IMR-90 (cell line): ENCODE measurements around the gene ESR2. TPM values are rescaled to one million over a fixed set of nuclear protein-coding genes. Genes with fewer than 3 reads are reported as not detected.

ENCODE experiments used
- ATAC-seq: fragments of 200-7000 bp; cut with Tn5 transposase; 2 replicates; pipeline ENCODE4 v1.9.1; 2020; ENCODE audit warnings: low read depth, mild to moderate bottlenecking, moderate library complexity
- BruUV-seq: library from RNA; stranded (reverse); fragments of 400-500 nt; replicated peaks from 2 replicates; lab custom pipeline; 2021; lab: Mats Ljungman, UMichigan
- CTCF ChIA-PET: fragments of 300-600 bp; formaldehyde crosslinking; extraction: SDS; loops from one replicate; lab custom pipeline; 2021; ENCODE audit warnings: antibody characterized with exemption; lab: Yijun Ruan, JAX
- POLR2A ChIA-PET: fragments of 300-600 bp; sonication (Branson Sonifier 250); formaldehyde crosslinking; loops from one replicate; lab custom pipeline; 2022; ENCODE audit warnings: antibody characterized with exemption; ENCODE audit not compliant: unreplicated experiment; lab: Charles Lee
- DNase-seq: peaks from one replicate; pipeline ENCODE4 v3.0.0; 2013
- H2AFZ ChIP-seq: replicated peaks from 2 replicates; pipeline ENCODE3; 2013; ENCODE audit warnings: low read length, mild to moderate bottlenecking; ENCODE audit not compliant: poor library complexity
- H2AK5ac ChIP-seq: 2 replicates; pipeline ENCODE4 v1.6.1; 2013; ENCODE audit warnings: low read depth, low read length, inconsistent platforms
- H2AK9ac ChIP-seq: replicated peaks from 2 replicates; pipeline ENCODE3; 2013; ENCODE audit warnings: mild to moderate bottlenecking, low read depth, low read length, moderate library complexity; ENCODE audit not compliant: poor library complexity
- H2BK120ac ChIP-seq: 2 replicates; pipeline ENCODE4 v1.6.1; 2013; ENCODE audit warnings: low read depth, low read length, inconsistent platforms
- H2BK15ac ChIP-seq: 3 replicates; pipeline ENCODE4 v1.6.1; 2013; ENCODE audit warnings: low read depth, low read length, inconsistent platforms
- H2BK20ac ChIP-seq: 2 replicates; pipeline ENCODE4 v1.6.1; 2013; ENCODE audit warnings: low read depth, mild to moderate bottlenecking, inconsistent platforms, low read length, moderate library complexity
- H2BK5ac ChIP-seq: 2 replicates; pipeline ENCODE4 v1.6.1; 2013; ENCODE audit warnings: mild to moderate bottlenecking, low read depth, low read length, inconsistent platforms; ENCODE audit not compliant: poor library complexity, severe bottlenecking
- H3K14ac ChIP-seq: replicated peaks from 2 replicates; pipeline ENCODE4 v1.6.1; 2013; ENCODE audit warnings: low read depth, low read length, inconsistent platforms
- H3K18ac ChIP-seq: 2 replicates; pipeline ENCODE4 v1.6.1; 2013; ENCODE audit warnings: low read depth, low read length, control low read depth
- H3K23ac ChIP-seq: 2 replicates; pipeline ENCODE4 v1.6.1; 2013; ENCODE audit warnings: low read depth, low read length, inconsistent platforms
- H3K27ac ChIP-seq: 2 replicates; pipeline ENCODE4 v1.5.1; 2013; ENCODE audit warnings: mild to moderate bottlenecking, control low read depth, low read length; ENCODE audit not compliant: insufficient read depth
- H3K27me3 ChIP-seq: 2 replicates; pipeline ENCODE4 v1.6.1; 2013; ENCODE audit warnings: low read length; ENCODE audit not compliant: control insufficient read depth, insufficient read depth
- H3K36me3 ChIP-seq: 2 replicates; pipeline ENCODE4 v1.6.1; 2013; ENCODE audit warnings: low read length, mixed read lengths; ENCODE audit not compliant: control insufficient read depth, insufficient read depth
- H3K4ac ChIP-seq: 2 replicates; pipeline ENCODE4 v1.6.1; 2013; ENCODE audit warnings: low read depth, low read length, inconsistent platforms
- H3K4me1 ChIP-seq: 2 replicates; pipeline ENCODE4 v1.6.1; 2013; ENCODE audit warnings: low read length, mixed read lengths; ENCODE audit not compliant: control insufficient read depth, insufficient read depth
- H3K4me2 ChIP-seq: 2 replicates; pipeline ENCODE4 v1.6.1; 2013; ENCODE audit warnings: low read depth, mild to moderate bottlenecking, control low read depth, low read length, moderate library complexity
- H3K4me3 ChIP-seq: 2 replicates; pipeline ENCODE4 v1.5.1; 2013; ENCODE audit warnings: low read depth, mild to moderate bottlenecking, control low read depth, low read length, moderate library complexity; ENCODE audit not compliant: insufficient read depth
- H3K56ac ChIP-seq: 2 replicates; pipeline ENCODE4 v1.6.1; 2013; ENCODE audit warnings: low read length, inconsistent platforms; ENCODE audit not compliant: insufficient read depth; ENCODE audit errors: extremely low read depth
- H3K79me1 ChIP-seq, 2 experiments: 2 replicates each; pipeline ENCODE4 v1.6.1; 2013; ENCODE audit warnings: low read length in 2 of 2, inconsistent platforms in 1 of 2, low read depth in 1 of 2
- H3K9ac ChIP-seq: 2 replicates; pipeline ENCODE4 v1.6.1; 2013; ENCODE audit warnings: low read depth, low read length, control low read depth
- H3K9me1 ChIP-seq: 2 replicates; pipeline ENCODE4 v1.6.1; 2013; ENCODE audit warnings: low read length, inconsistent platforms; ENCODE audit not compliant: insufficient read depth
- H3K9me3 ChIP-seq: 2 replicates; pipeline ENCODE4 v1.6.1; 2013; ENCODE audit warnings: low read length; ENCODE audit not compliant: control insufficient read depth, insufficient read depth
- H4K20me1 ChIP-seq: 2 replicates; pipeline ENCODE4 v1.6.1; 2013; ENCODE audit warnings: low read length, inconsistent platforms; ENCODE audit not compliant: insufficient read depth
- H4K5ac ChIP-seq: 2 replicates; pipeline ENCODE4 v1.6.1; 2013; ENCODE audit warnings: mild to moderate bottlenecking, low read depth, low read length, control low read depth
- H4K8ac ChIP-seq, 2 experiments: 2 replicates each; pipeline ENCODE4 v1.6.1; 2013; ENCODE audit warnings: low read depth in 2 of 2, low read length in 2 of 2, control low read depth in 1 of 2, inconsistent platforms in 1 of 2
- H4K91ac ChIP-seq: 2 replicates; pipeline ENCODE4 v1.6.1; 2013; ENCODE audit warnings: low read depth, low read length, inconsistent platforms; ENCODE audit not compliant: insufficient read depth
- BHLHE40 ChIP-seq: fragments of 150-350 bp; IDR thresholded peaks from 2 replicates; pipeline ENCODE4 v1.6.1; 2016; ENCODE audit warnings: mild to moderate bottlenecking, low read depth, low read length
- CEBPB ChIP-seq: IDR thresholded peaks from 2 replicates; pipeline ENCODE4 v1.6.1; 2012; ENCODE audit warnings: low read depth, low read length, improper control_type of control experiment
- CHD1 ChIP-seq: IDR thresholded peaks from 2 replicates; pipeline ENCODE4 v1.6.1; 2012; ENCODE audit warnings: low read depth, low read length, improper control_type of control experiment
- CTCF ChIP-seq: conservative IDR thresholded peaks from 2 replicates; pipeline ENCODE4 v1.5.1; 2012; ENCODE audit warnings: mild to moderate bottlenecking, low read depth, low read length, improper control_type of control experiment
- FOS ChIP-seq: fragments of 150-350 bp; IDR thresholded peaks from 2 replicates; pipeline ENCODE4 v1.6.1; 2016; ENCODE audit warnings: low read depth, low read length
- MAFK ChIP-seq: IDR thresholded peaks from 2 replicates; pipeline ENCODE4 v1.6.1; 2012; ENCODE audit warnings: low read depth, low read length, improper control_type of control experiment
- MAZ ChIP-seq: IDR thresholded peaks from 2 replicates; pipeline ENCODE4 v1.6.1; 2012; ENCODE audit warnings: low read depth, mild to moderate bottlenecking, low read length, improper control_type of control experiment, moderate library complexity, borderline replicate concordance
- MXI1 ChIP-seq: IDR thresholded peaks from 2 replicates; pipeline ENCODE4 v1.6.1; 2012; ENCODE audit warnings: low read depth, mild to moderate bottlenecking, low read length, moderate library complexity, borderline replicate concordance
- NFE2L2 ChIP-seq: fragments of 150-350 bp; IDR thresholded peaks from 2 replicates; pipeline ENCODE4 v1.6.1; 2016; ENCODE audit warnings: low read depth, mild to moderate bottlenecking, low read length
- POLR2A ChIP-seq: IDR thresholded peaks from 2 replicates; pipeline ENCODE4 v1.6.1; 2012; ENCODE audit warnings: mild to moderate bottlenecking, low read depth, low read length
- RAD21 ChIP-seq: IDR thresholded peaks from 2 replicates; pipeline ENCODE4 v1.6.1; 2012; ENCODE audit warnings: low read length, improper control_type of control experiment
- RCOR1 ChIP-seq: IDR thresholded peaks from 2 replicates; pipeline ENCODE4 v1.6.1; 2012; ENCODE audit warnings: mild to moderate bottlenecking, low read length, improper control_type of control experiment; ENCODE audit not compliant: insufficient replicate concordance
- RFX5 ChIP-seq: IDR thresholded peaks from 2 replicates; pipeline ENCODE4 v1.8.0; 2012; ENCODE audit warnings: low read depth, mild to moderate bottlenecking, low read length, moderate library complexity
- SMC3 ChIP-seq: fragments of 150-350 bp; IDR thresholded peaks from 2 replicates; pipeline ENCODE4 v1.6.1; 2016; ENCODE audit warnings: low read depth, mild to moderate bottlenecking, antibody characterized with exemption, low read length, moderate library complexity
- WGBS, 2 experiments: methylation state at CpG; one replicate each; pipeline versions ENCODE4 v1.1.5 to v1.1.7; 2013; ENCODE audit warnings: missing lambda C conversion rate in 2 of 2; ENCODE audit not compliant: insufficient read length in 1 of 2; ENCODE audit errors: extremely low coverage in 2 of 2; 5-methylcytosine and 5-hydroxymethylcytosine counted together
- dilution Hi-C: fragments of 300-500 bp; cut with HindIII; formaldehyde crosslinking; loops from one replicate; pipeline ENCODE4 v1.14.3; 2018; ENCODE audit warnings: low sequenced_read_pairs; ENCODE audit not compliant: unreplicated experiment
- in situ Hi-C: fragments of 300-500 bp; cut with MboI; formaldehyde crosslinking; loops from 3 replicates; pipeline ENCODE4 v1.14.3; 2019; ENCODE audit warnings: low sequenced_read_pairs, inconsistent platforms, mixed read lengths
- intact Hi-C: fragments of 100-400 bp; cut with micrococcal nuclease; formaldehyde crosslinking; loops from 2 replicates; pipeline ENCODE4 v1.10.0; 2022
- polyA plus RNA-seq, 3 experiments: library from polyadenylated mRNA; depleted of rRNA; stranded (reverse); fragments of >200 nt; gene quantifications; 2 replicates each; pipeline ENCODE4 v1.2.3, GENCODE V29; 2012; ENCODE audit warnings: low replicate concordance in 1 of 3
- total RNA-seq: library from RNA; depleted of rRNA; stranded (reverse); fragments of >200 nt; gene quantifications from 2 replicates; pipeline ENCODE4 v1.2.3, GENCODE V29; 2012
- TF ChIP-seq, protein P1 (sequence below): fragments of 150-350 bp; IDR thresholded peaks from 2 replicates; pipeline ENCODE4 v1.6.1; 2016; ENCODE audit warnings: low read depth, mild to moderate bottlenecking, low read length, moderate library complexity, borderline replicate concordance
- TF ChIP-seq, protein P2 (sequence below): fragments of 150-350 bp; IDR thresholded peaks from 2 replicates; pipeline ENCODE4 v1.6.1; 2017; ENCODE audit warnings: mild to moderate bottlenecking, antibody characterized with exemption, low read length, low read depth

The ESR2 gene
- total and polyA plus RNA-seq, 2 of the 4 experiments (the other 2 are of a cell fraction): under 0.01 to 0.03 TPM

DNA sequence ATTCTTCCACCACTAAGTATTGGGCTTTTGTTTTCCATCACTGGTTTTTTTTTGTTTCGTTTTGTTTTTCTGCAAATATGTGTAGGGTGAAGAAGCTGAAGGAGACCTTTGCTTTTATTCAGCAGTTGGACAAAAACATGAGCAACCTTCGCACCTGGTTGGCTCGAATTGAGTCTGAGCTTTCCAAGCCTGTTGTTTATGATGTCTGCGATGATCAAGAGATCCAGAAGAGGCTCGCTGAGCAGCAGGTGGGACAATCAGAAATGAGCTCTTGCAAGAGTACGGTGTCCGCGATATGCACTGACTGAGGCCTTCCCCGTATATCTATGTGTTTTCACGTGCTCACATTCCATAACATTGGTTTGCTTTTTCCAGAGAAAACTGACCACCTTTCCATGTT is 91.5 kb downstream of the ESR2 start:
- ATAC-seq: no peak
- Histone ChIP-seq H3K79me1 (no peaks in the 10 kb centered on the region), H3K4ac (no peak overlapping the region), H3K18ac (no peak overlapping the region), H3K23ac (no peak overlapping the region), H3K9me3 (no peaks in the 10 kb centered on the region), H3K27ac (no peak overlapping the region), H3K4me1 (peaks cover 5% of the 10 kb centered on the region; the same call in 1 of the 2 replicates), H3K36me3 (no peaks in the 10 kb centered on the region; the same call in 1 of the 2 replicates), H3K4me2 (no peak overlapping the region), H3K56ac (no peak overlapping the region), H3K14ac (no peak overlapping the region), H2BK120ac (no peak overlapping the region), H4K8ac (no peak overlapping the region), H3K9ac (no peak overlapping the region), H2AK5ac (no peak overlapping the region), H2BK5ac (no peak overlapping the region), H4K20me1 (no peaks in the 10 kb centered on the region), H3K9me1 (no peaks in the 10 kb centered on the region; the same call in 1 of the 2 replicates), H4K91ac (no peak overlapping the region), H2AK9ac (no peak overlapping the region), H3K4me3 (no peak overlapping the region), H2BK15ac (no peak overlapping the region), H2BK20ac (no peak overlapping the region), H2AFZ (no peak overlapping the region), H4K5ac (no peak overlapping the region), H3K27me3 (no peaks in the 10 kb centered on the region)
- ChIA-PET CTCF (no interaction called here), POLR2A (no interaction called here)
- intact Hi-C loops: no loop called here
- no TSS peak for BruUV-seq
- 96% methylated on average over 3 of the region's 10 CpGs; no CpG with 5 or more reads in 1 of the 2 experiments for WGBS, 2 experiments
- TF ChIP-seq SMC3: no peak
- TF ChIP-seq, protein P1, sequence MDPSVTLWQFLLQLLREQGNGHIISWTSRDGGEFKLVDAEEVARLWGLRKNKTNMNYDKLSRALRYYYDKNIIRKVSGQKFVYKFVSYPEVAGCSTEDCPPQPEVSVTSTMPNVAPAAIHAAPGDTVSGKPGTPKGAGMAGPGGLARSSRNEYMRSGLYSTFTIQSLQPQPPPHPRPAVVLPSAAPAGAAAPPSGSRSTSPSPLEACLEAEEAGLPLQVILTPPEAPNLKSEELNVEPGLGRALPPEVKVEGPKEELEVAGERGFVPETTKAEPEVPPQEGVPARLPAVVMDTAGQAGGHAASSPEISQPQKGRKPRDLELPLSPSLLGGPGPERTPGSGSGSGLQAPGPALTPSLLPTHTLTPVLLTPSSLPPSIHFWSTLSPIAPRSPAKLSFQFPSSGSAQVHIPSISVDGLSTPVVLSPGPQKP: no peak
- TF ChIP-seq BHLHE40: no peak
- TF ChIP-seq, protein P2, sequence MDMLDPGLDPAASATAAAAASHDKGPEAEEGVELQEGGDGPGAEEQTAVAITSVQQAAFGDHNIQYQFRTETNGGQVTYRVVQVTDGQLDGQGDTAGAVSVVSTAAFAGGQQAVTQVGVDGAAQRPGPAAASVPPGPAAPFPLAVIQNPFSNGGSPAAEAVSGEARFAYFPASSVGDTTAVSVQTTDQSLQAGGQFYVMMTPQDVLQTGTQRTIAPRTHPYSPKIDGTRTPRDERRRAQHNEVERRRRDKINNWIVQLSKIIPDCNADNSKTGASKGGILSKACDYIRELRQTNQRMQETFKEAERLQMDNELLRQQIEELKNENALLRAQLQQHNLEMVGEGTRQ: no peak
- no peak for TF ChIP-seq FOS
- no peak for TF ChIP-seq CEBPB
- no peak for TF ChIP-seq CHD1
- TF ChIP-seq RCOR1: no peak
- TF ChIP-seq MAFK: no peak
- no peak for TF ChIP-seq MXI1
- TF ChIP-seq MAZ: no peak
- no peak for TF ChIP-seq RFX5
- TF ChIP-seq CTCF: no peak
- no peak for TF ChIP-seq RAD21
- no peak for TF ChIP-seq POLR2A
- TF ChIP-seq NFE2L2: no peak
- DNase-seq: no peak
- in situ Hi-C loops: no loop called here
- dilution Hi-C loops: no loop called here
